ENCODE measurements around the gene ELMO2.

The ELMO2 gene

GRCh38 chr20:46350201-46350985 is 56.0 kb downstream of the ELMO2 start:
- no peak for DNase-seq

GRCh38 chr20:46349742-46350056 is 56.7 kb downstream of the ELMO2 start:
- no peak for DNase-seq

GRCh38 chr20:46349035-46349741 is 57.2 kb downstream of the ELMO2 start:
- DNase-seq: peak; percentile 19 to 28

GRCh38 chr20:46347841-46348803 is 58.3 kb downstream of the ELMO2 start:
- no peak for DNase-seq

- DNase-seq: no peak
Observed at GRCh38 chr20:46346770-46347169, 59.6 kb downstream of the ELMO2 start.

GRCh38 chr20:46344488-46345162 is 61.8 kb downstream of the ELMO2 start:
- DNase-seq: no peak

GRCh38 chr20:46343975-46344357 is 62.4 kb downstream of the ELMO2 start:
- no peak for DNase-seq

GRCh38 chr20:46343348-46343974 is 63.0 kb downstream of the ELMO2 start:
- DNase-seq: no peak

GRCh38 chr20:46342451-46343347 is 63.7 kb downstream of the ELMO2 start:
- DNase-seq: no peak

GRCh38 chr20:46342010-46342378 is 64.4 kb downstream of the ELMO2 start:
- no peak for DNase-seq

- DNase-seq: no peak
Observed at GRCh38 chr20:46341074-46342009, 65.1 kb downstream of the ELMO2 start.

GRCh38 chr20:46339037-46339436 is 67.4 kb downstream of the ELMO2 start:
- no peak for DNase-seq

- DNase-seq: no peak
Observed at GRCh38 chr20:46336735-46337134, 69.7 kb downstream of the ELMO2 start.

- DNase-seq: no peak
Observed at GRCh38 chr20:46334303-46334904, 72.0 kb downstream of the ELMO2 start.

GRCh38 chr20:46333161-46333991 is 73.0 kb downstream of the ELMO2 start:
- no peak for DNase-seq

GRCh38 chr20:46332373-46333160 is 73.8 kb downstream of the ELMO2 start:
- DNase-seq: no peak

GRCh38 chr20:46331611-46332361 is 74.6 kb downstream of the ELMO2 start:
- no peak for DNase-seq
